WERI-Rb-1 (cell line): ENCODE results near the gene DDX10.

Source experiments
- DNase-seq: peaks from one replicate; pipeline ENCODE4 v3.0.0-alpha.2; 2020
- H3K27ac ChIP-seq: fragments of 250-450 bp; sonication (Bioruptor Pico); 2 replicates; pipeline ENCODE4 v1.5.1; 2020; ENCODE audit warnings: mild to moderate bottlenecking, moderate library complexity
- H3K27me3 ChIP-seq: fragments of 250-450 bp; sonication (Bioruptor Pico); 2 replicates; pipeline ENCODE4 v1.5.1; 2021; ENCODE audit warnings: mild to moderate bottlenecking, low read depth, moderate library complexity; ENCODE audit not compliant: insufficient read depth, severe bottlenecking
- H3K36me3 ChIP-seq: fragments of 250-450 bp; sonication (Bioruptor Pico); 2 replicates; pipeline ENCODE4 v1.5.1; 2020; ENCODE audit warnings: mild to moderate bottlenecking, moderate library complexity
- H3K4me3 ChIP-seq: 2 replicates; pipeline ENCODE4 v1.5.1; 2011; ENCODE audit warnings: low read depth, mild to moderate bottlenecking, control low read depth, low read length
- H3K9me3 ChIP-seq: fragments of 250-450 bp; sonication (Bioruptor Pico); 2 replicates; pipeline ENCODE4 v1.5.1; 2021; ENCODE audit warnings: mild to moderate bottlenecking, moderate library complexity; ENCODE audit not compliant: severe bottlenecking
- CTCF ChIP-seq: IDR thresholded peaks from 2 replicates; pipeline ENCODE4 v1.5.1; 2011; ENCODE audit warnings: low read depth, mild to moderate bottlenecking, control low read depth, inconsistent platforms, low read length

Gene DDX10

GRCh38 chr11:108897071-108897481 is 232.2 kb downstream of the DDX10 start:
- no peaks in the 10 kb centered on the region for H3K36me3 ChIP-seq
- no peaks in the 10 kb centered on the region for H3K9me3 ChIP-seq
- no peak for DNase-seq
- H3K27me3 ChIP-seq, result no peaks in the 10 kb centered on the region
- H3K4me3 ChIP-seq, result no peak overlapping the region
- H3K27ac ChIP-seq, result no peak overlapping the region
- TF ChIP-seq CTCF, result no peak

GRCh38 chr11:108897916-108898315 is 233.0 kb downstream of the DDX10 start:
- TF ChIP-seq CTCF, result no peak
- Histone ChIP-seq H3K9me3 (no peaks in the 10 kb centered on the region), H3K27me3 (no peaks in the 10 kb centered on the region), H3K27ac (no peak overlapping the region), H3K4me3 (no peak overlapping the region), H3K36me3 (no peaks in the 10 kb centered on the region)
- DNase-seq, result no peak

GRCh38 chr11:108901359-108901758 is 236.5 kb downstream of the DDX10 start:
- H3K4me3 ChIP-seq, result no peak overlapping the region
- no peak for DNase-seq

GRCh38 chr11:108902027-108902469 is 237.2 kb downstream of the DDX10 start:
- H3K27ac ChIP-seq, result no peak overlapping the region
- H3K27me3 ChIP-seq, result no peaks in the 10 kb centered on the region
- no peak overlapping the region for H3K4me3 ChIP-seq
- no peaks in the 10 kb centered on the region for H3K36me3 ChIP-seq
- no peak for TF ChIP-seq CTCF
- H3K9me3 ChIP-seq, result no peaks in the 10 kb centered on the region
- DNase-seq, result no peak

More at GRCh38 chr11:108901359-108901758, 236.5 kb downstream of the DDX10 start:
- Histone ChIP-seq H3K27me3 (no peaks in the 10 kb centered on the region), H3K9me3 (no peaks in the 10 kb centered on the region), H3K27ac (no peak overlapping the region), H3K36me3 (no peaks in the 10 kb centered on the region)
- TF ChIP-seq CTCF, result no peak

GRCh38 chr11:108904480-108904879 is 239.6 kb downstream of the DDX10 start:
- Histone ChIP-seq H3K4me3 (no peak overlapping the region), H3K27ac (no peak overlapping the region), H3K27me3 (no peaks in the 10 kb centered on the region), H3K36me3 (no peaks in the 10 kb centered on the region), H3K9me3 (no peaks in the 10 kb centered on the region)
- TF ChIP-seq CTCF, result no peak
- DNase-seq, result no peak

GRCh38 chr11:108906329-108906728 is 241.5 kb downstream of the DDX10 start:
- no peak overlapping the region for H3K4me3 ChIP-seq
- TF ChIP-seq CTCF, result no peak
- no peaks in the 10 kb centered on the region for H3K27me3 ChIP-seq
- no peak overlapping the region for H3K27ac ChIP-seq
- no peak for DNase-seq
- H3K36me3 ChIP-seq, result no peaks in the 10 kb centered on the region
- no peaks in the 10 kb centered on the region for H3K9me3 ChIP-seq
